ENCODE results near the gene ESRRB.

Gene ESRRB

DNA sequence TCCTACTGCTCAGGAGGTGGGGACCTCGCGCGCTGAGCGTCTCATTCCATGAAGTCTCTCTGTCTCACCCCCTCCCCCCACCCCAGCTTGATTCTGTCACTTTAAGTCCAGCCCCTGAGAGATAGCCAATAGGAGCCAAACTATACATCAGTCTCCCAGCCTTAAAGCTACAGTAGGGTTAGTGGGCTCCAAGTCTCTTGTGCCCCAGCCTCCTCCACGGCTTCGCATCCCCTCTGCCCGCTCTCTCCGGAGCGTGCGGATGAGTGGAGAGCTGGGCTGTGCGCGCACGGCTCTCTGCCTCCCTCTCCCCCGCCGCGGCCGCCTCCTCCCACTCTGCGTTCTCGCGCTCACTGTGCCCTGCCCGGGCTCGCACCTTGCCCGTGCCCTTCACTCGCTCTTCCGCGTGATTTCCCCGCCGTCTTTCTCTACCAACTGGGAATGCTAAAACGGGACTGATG, at the start of gene ESRRB:
ESRRB (plus strand) TSS at position 191 of the 458 bp plus-strand sequence; CDS start at position 456, 265 bp downstream.
- DNase-seq (ENCODE audit: low read depth in 1 of 2, low spot score in 1 of 2) = no peak

DNA sequence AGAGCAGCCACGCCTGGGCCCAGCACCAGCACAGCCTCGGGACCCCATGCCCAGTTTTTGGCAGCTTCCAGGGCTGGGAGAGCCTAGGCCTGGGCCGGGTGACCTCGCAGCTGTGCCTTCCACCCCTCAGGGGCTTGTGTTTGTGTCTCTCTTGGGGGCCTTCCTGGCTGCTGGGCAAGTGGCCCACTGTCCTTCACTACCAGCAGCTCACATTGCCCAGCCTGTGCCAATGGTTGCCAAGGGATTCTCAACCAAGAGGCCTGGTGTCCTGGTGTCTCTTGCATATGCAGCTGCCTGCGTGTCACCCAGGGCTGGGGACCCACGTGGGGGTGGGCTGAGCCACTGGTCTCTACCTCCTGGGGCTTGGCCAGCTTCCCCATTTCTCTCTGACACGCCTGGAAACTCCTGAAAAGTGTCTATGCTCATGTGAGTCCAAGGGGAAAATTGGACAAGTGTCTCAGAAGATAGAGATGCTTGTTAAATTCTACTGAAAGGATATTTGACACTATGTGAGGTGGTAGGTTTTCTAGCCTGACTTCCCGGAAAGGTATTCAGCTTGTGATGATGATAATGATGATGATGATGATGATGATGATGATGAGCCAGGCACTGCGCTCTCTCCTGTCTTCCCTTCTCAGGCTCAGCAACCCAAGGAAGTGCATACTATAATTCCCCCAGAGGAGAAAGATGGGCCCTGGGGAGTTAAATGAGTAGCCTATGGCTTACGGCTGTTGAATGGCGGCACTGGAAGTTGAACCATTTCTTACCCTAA, 48.8 kb upstream of the ESRRB start:
- no peak for DNase-seq (ENCODE audit: low read depth in 1 of 2, low spot score in 1 of 2)

DNA sequence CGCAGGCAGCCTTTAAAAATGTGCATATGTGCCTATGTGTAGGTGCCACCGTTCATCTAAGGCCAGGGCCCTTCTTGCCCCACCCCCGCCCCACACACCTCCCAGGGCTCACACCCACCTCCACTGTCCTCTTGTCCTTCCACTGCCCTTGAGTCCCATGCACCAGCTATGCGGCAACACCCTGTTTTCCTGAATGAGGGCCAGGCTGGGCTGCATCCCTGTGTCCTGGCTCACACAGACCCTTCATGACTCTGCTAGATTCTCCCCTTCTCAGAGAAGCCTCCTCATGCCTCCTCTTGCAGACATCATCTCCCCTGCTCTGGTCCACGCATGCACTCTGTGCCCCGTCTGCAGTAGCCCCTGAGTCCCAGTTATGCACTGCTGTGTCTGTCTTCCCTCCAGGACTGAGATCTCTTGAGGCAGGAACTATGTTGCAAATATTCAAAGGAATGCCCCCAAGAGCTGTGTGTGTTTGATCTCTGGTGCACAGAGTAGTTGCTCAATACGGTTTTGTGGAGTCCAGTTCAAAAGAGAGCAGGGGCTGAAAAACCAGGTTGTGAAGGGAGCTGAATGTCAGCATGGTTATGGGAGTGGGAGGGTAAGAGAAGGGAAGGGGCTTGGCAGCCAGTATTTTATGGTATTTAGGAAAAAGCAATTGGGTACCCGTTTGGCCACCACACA, 47.3 kb upstream of the ESRRB start:
- DNase-seq (ENCODE audit: low read depth in 1 of 2, low spot score in 1 of 2) = no peak

DNA sequence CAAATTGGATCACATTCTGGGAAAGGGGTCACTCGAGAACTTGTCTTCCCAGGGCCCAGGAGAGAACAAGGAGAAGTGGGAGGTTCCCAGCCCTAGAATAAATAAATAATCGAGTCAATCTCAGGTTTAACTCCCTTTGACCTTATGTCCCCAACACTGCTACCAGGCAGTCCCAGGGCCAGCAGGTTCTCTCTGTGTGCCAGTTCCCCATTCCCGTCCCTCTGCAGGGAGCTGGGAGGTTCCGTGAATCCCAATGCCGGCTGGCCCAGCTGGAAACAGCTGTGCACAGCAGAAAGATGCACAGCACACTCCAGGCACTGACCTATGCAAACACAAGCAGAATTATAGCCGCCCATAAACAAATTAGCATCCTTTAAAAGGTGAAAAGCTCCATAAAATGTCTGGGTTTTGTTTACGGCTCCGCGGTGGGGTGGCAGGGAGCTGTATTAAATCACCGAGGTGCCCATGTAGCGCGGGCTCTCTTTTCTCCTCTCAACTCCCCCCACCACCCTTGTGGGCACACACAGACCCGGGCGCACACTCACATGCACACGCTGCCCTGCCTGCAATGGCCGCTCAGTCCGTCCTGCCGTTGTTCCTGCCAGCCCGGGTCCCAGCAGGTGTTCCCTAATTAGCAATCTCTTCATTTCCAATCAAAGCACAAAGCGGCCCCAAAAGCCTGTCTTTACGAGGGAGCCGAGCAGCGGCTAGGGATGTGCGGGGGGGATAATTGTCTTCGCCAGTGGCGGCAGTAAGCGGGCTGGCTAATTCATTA, 46.6 kb upstream of the ESRRB start:
- DNase-seq (ENCODE audit: low read depth in 1 of 2, low spot score in 1 of 2) = no peak

DNA sequence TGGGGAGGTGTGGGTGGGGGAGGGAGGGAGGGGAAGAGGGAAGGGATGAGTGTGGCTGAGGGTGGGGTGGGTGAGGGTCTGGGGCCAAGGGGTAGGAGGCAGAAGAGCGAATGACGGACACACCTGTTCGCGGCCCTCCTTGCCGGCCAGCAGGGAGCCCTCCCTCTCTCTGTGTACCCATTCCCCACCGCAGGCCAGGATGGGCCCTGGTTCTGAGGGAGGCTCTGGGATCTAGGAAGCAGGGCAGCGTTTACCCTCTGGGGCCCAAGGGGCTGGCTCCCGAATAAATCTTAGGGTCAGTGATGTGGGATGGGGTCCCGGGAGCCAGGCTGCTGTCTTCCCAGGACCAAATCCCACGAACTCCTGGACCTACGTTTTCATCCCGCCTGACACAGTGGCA, 46.0 kb upstream of the ESRRB start:
- no peak for DNase-seq (ENCODE audit: low read depth in 1 of 2, low spot score in 1 of 2)

DNA sequence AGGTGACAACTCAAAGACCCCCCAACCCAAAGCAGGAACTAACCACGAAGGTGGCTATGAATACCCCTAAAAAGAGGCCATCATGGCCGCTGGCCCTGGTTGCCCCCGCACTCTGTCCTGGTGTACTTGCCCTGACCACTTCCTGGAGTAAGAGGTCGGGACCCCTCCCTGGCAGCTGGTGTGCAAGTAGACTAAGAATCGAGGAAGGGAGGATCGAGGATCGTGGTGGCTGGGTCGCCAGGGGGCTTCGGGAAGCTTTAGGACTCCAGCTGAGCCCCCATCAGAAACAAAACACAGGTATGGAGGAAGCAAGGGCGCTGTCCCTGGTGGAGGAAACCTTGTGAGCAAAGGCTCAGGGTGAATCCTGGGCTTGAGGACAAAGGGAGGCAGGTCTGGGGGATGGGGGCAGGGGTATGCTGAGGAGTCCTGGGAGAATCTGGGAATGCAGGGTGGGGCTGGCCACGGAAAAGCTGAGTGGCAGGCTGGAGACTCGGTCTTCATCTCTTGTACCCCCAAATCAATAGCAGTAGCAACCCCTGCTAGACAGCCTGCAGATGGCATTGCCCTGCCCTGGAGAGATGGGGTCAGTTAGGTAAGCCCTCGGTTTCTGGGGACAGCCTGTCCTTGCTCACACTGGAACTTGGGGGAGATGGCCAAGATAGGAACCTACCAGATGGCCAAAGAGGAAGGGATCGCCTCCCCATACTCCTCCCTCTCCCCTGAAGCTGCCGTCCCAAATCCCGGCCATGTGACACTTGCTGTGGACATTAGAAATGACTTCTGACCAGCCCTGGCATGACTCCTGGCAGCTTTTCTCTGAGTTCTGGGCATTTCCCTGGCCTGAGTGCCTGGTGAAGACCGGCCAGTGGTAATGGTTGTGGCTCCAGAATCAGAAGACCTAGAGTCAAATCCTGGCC, 45.3 kb upstream of the ESRRB start:
- DNase-seq (ENCODE audit: low read depth in 1 of 2, low spot score in 1 of 2) = no peak

DNA sequence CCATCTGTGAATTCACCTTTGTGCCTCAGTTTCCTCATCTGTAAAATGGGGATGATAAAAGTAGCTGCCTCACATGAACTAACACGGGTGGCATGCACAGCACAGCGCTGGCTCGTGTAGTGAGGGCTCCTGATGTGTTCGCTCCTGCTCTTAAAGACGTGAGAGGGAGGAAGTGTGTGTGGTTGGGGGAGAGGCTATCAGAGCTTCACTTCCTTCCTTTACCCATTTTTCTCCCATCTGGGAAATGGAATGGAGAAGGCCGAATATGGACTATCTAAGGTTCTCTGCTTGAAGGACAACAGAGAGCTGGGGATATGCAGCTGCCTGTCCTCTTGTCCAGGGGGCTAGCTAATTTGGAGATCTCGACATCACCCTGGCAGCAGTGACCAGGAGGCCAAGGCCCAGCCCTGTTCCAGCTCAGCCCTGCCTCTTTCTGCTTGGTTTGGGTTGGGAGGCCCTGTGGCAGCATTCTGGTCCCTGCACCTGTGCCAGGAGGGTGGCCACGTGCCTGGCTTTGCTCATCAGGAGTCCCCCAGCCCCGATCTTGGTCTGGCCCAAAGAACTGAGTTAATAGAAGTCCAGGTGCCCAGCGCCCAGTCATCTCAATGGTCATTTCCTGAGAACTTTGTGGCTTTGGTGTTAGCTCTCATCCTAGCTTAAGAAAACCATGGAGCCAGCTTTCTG, 44.5 kb upstream of the ESRRB start:
- DNase-seq (ENCODE audit: low read depth in 1 of 2, low spot score in 1 of 2) = no peak

DNA sequence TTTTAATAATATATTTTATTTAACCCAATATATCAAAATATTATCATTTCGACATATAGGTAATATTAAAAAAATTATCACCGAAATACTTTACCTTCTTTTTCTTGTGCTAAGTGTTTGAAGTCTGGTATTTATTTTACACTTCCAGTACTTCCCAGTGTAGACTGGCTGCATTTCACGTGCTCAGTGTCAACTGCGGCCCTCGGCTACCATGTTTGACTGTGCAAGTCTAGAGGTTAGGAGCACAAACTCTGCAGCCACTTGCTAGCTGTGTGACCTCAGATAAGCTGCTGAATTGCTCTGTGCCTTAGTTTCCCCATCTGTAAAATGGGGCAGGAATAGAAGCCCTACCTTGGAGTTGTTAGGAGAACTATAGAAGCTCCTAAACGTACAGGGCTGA, 42.3 kb upstream of the ESRRB start:
- no peak for DNase-seq (ENCODE audit: low read depth in 1 of 2, low spot score in 1 of 2)

DNA sequence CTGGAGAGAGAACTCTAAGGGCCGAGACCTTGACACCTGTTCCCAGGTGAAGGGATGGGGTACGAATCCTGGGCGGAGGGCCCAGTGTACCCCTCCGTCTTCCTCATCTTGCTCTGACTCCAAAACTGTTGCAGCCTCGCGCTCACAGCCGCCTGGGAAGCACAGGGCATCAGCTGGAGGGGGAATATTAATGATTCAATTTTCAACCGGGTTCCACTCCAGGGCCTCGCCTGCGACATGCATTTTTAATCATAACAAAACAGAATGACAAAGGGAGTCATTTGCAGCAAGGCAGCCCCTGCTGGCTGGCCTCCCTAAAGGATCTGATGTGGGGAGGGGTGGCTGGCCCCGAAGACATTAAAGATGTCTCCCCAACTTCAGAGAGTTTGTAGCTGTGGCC, 41.6 kb upstream of the ESRRB start:
- no peak for DNase-seq (ENCODE audit: low read depth in 1 of 2, low spot score in 1 of 2)

DNA sequence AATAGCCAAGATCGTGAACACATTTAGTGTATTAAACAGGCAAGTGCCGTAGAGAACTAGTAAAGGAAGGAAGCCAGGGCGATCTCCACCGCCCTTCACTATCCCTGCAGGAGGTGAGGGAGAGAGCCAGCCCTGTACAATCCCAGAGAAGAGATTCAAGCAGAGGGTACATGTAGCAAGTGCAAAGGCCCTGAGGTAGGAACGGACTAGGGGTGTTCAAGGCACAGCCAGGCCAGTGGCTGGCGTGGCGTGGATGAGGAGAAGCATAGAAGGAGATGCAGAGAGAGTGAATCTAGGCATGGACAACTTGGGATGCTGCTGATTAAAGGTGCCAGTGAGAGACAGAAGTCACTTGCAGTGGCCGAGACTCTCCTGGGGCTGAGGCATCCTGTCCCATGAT, 39.1 kb upstream of the ESRRB start:
- DNase-seq (ENCODE audit: low read depth in 1 of 2, low spot score in 1 of 2) = no peak

DNA sequence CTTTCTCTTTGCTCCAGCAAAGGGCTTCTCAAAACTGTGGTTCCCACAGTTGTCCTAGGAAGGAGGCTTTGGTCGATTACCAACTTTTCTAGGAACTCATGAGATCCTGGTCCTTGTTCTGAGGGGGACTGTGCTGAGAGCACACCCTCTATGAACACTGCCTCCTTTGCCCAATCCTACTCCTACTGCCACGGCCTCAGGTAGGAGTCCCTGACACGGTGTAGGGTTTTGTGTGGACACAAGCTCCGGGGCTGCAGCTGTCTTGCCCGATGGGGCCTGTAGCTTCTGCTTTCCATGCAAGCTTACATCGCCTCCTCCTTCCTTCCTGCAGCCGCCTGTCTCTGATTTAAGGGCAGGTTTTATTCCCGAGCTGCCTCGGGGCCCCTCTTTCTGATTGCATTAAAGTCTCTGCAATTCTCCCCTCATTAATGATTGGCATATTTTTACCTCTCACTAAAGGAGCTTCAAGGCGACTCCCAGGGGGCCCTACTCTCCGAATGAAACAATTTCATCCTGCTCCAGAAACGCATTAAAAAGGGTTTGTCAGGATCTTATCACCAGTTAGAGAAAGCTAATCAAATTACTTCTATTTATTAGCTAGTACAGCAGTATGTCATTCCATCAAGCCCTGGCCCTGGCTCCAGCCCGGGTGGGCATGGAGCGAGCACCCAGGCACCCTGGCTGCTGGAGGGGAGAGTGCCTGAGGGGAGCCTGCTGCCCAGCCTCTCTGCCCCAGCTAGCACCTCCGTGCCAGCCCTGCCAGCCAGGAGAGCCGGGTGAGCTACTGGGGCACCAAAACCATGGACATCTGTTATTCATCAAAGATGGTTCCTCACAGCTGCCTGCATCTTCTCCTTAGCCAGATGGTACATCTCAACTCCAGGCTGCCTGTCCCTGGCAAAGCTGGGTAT, 38.0 kb upstream of the ESRRB start:
- no peak for DNase-seq (ENCODE audit: low read depth in 1 of 2, low spot score in 1 of 2)

DNA sequence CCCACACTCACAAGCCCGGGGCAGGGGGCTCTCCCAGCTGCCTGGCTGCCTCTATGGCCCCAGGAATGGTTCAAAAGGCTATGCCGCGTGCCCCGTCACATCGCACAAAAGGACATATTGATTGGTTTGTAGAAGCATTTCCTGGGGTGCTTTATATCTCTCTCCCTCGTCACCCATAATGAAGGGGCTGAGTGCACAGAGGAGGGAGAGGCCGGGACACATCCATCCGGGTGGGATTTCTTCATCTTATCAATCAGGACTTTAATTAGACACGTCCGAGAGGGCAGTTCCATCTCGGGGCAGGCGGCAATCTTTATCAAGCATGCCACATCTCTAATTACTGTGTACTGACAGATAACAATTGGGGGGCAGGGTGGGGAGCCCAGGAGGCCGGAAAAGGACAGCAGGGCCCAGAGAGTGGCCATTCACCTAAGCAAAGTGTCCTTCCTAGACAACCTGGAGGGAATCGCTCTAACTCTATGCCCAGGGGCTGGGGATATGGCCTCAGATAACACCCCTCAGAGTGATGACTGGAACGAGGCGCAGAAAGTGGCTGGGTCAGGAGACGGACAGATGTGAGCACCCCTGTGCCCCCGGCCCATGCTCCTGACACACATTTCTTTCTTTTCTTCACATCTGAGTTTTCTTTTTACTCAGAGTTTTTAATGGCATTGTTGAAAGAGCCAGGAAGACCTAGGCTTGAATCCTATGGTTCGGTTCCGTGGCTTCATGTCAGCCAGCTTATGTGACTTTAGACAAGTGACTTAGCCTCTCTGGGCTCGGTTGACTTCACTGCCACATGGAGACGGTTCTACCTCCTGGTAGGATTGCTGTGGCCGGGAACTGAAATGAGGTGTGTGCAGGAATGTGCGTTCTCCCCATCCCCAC, 36.0 kb upstream of the ESRRB start:
- no peak for DNase-seq (ENCODE audit: low read depth in 1 of 2, low spot score in 1 of 2)

DNA sequence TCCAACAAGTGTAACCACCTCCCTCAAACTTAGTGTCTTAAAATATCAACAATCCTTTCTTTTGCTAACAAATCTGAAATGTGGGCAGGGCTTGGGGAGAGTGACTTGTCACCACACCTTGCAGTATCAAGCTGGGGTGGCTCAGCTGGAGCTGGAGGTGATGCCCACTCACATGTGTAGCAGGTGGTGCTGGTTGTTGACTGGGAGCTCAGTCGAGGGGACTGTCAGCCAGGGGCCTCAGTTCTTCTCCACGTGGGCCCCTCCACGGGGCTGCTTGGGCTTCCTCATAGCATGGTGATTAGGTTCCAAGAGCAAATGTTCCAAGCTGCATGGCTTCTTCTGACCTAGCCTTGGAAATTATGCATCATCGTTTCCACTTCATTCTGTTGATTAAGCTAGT, 32.6 kb upstream of the ESRRB start:
- DNase-seq (ENCODE audit: low read depth in 1 of 2, low spot score in 1 of 2) = no peak

DNA sequence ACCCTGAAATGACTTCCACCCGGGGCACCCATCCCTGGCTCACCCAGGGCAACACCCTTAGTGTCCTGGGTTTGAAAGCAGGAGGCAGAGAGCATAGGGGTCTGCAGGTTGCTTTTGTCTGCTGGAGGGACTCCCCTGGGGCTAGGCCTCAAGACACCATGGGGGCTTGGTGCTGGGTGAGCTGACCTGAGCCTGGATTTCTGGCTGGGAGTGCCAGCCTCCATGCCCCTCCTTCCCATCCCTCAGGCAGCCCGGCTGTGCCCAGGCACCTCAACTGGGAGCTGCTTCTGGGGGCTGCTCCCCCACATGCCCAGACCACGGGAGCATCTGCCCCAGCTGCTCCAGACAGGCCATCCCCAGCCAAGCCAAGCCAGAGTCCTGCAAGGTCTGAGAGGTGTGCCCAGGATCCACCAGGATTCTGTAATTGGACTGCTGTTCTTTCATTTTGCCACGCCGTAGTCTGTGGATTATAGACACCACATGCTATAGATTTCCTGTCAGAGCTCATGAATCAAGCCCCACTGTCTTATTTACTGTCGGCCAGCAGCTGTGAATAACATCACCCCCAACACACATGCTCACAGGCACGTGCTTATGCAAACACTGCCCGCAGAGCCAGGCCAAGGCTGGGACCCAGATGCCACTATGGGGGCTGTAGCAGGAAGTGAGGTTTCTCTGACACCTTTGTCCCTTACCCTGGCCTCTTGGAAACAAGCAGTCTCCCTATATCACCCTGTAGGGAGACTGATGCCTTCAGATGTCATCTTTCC, 29.4 kb upstream of the ESRRB start:
- no peak for DNase-seq (ENCODE audit: low read depth in 1 of 2, low spot score in 1 of 2)

DNA sequence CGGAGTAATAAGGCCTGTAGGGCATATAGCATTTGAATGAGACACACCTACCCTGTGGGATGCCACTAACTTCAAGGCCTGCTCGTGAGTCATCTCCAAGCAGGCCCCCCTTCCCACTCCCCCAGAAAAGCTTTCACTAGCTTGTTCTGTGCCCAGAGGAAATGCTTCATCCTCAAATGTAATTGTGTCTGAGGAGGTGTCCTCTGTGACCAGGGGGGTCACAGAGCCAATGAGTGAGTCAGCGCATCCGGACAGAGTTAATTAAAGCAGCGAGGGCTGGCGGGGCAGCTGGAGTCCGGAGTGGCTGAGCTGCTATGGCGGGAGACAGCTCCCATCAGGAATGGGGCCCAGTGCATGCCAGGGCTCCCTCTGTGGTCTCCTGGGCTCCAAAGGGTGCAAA, 27.0 kb upstream of the ESRRB start:
- no peak for DNase-seq (ENCODE audit: low read depth in 1 of 2, low spot score in 1 of 2)

DNA sequence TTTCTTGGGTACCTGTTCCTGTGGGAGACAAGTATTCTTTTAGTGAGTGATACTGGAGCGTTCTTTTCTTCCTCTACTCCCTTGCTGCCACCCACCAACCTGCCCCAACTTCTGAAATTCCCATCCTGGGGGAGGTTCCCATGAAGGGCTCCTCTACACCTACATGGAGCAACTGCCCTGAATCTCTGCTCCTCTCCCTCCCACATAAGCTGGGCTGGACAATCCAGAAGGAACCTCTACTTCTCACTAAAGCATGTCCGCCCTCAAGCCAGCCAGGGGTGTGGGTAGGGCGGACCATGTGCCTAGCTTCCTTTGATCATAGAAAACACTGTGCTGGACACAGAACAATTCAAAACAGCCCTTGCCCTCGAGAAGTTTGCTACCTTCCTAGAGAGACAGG, 25.9 kb upstream of the ESRRB start:
- DNase-seq (ENCODE audit: low read depth in 1 of 2, low spot score in 1 of 2) = no peak

DNA sequence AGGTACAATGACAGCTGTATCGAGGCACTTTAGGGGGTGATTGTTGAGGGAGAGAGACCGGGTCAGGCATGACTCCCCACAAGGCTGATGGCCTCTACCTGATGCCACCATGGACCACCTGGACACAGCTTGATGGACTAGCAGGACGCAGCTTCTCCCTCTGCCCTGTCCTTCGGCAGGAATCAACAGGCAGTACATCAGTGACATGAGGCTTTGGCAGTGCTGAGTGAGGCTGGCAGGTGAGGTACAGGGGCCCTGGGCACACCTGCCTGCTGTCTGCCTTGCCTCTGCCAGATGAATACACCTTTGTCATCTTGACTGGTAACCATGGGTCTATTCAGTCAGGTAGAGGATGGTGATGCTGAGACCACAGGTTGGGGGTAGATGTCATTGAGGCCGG, 25.3 kb upstream of the ESRRB start:
- no peak for DNase-seq (ENCODE audit: low read depth in 1 of 2, low spot score in 1 of 2)

DNA sequence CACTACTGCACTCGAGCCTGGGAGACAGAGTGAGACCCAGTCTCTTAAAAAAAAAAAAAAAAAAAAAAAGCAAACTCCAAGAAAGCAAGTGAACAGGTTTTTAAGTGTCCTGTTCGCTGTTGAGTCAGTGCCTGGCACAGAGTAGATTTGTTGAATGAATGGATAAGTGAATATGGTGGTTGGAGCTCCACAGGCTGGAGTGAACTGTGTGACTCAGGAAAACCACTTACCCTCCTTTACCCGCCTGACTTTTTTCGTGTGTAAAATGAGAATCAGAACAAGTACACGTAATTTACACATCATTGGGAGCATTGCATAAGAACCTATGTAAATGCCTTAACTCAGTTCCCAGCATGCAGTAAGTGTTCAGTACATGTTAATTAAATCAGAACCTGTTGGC, 24.0 kb upstream of the ESRRB start:
- DNase-seq (ENCODE audit: low read depth in 1 of 2, low spot score in 1 of 2) = no peak

Data from activated T-helper 1 cell treated with anti-CD3 and anti-CD28 coated beads, Interleukin-2, amount 50 U/mL, for 16 hours (primary cell).